Tibial nerve (tissue), 3 donors: Measurements from ENCODE around the gene OXLD1.

Experiments used
- CTCF ChIP-seq, 5 experiments: fragments of 200-600 bp in 3 of 5; fragments of 450-650 bp in 2 of 5; sonication (generic) in 3 of 5; IDR thresholded peaks; one replicate each; pipeline ENCODE4 v1.5.1; 2016 to 2019; ENCODE audit warnings: antibody characterized with exemption in 5 of 5, mild to moderate bottlenecking in 3 of 5, moderate library complexity in 2 of 5
- POLR2A ChIP-seq, 2 donors: fragments of 450-650 bp; IDR thresholded peaks; one replicate each; pipeline ENCODE4 v1.6.1; 2017; ENCODE audit warnings: antibody characterized with exemption in 2 of 2, mild to moderate bottlenecking in 2 of 2, moderate library complexity in 2 of 2

- no peak for TF ChIP-seq POLR2A (IDR thresholded peaks at IDR 0.05)
- no peak for TF ChIP-seq CTCF (IDR thresholded peaks at IDR 0.05)
These were observed 20.2 kb upstream of the OXLD1 start for GRCh38 chr17:81686614-81687013.
